H1 (cell line): ENCODE measurements around the gene KCNAB2. TPM values are rescaled to one million over a fixed set of nuclear protein-coding genes. Genes with fewer than 3 reads are reported as not detected.

ENCODE experiments used
- CTCF ChIA-PET: fragments of 300-600 bp; sonication (Branson Sonifier 250); formaldehyde crosslinking; loops from one replicate; lab custom pipeline; 2021; ENCODE audit not compliant: partially characterized antibody; lab: Charles Lee
- POLR2A ChIA-PET: fragments of 300-600 bp; sonication (Branson Sonifier 250); formaldehyde crosslinking; loops from one replicate; lab custom pipeline; 2021; ENCODE audit warnings: inconsistent platforms; ENCODE audit not compliant: partially characterized antibody; lab: Charles Lee
- DNase-seq, 2 experiments: peaks; one replicate each; pipeline versions ENCODE4 v3.0.0 to v3.0.0-alpha.2; 2010 to 2022; ENCODE audit warnings: low spot score in 2 of 2, low read depth in 1 of 2, mixed read lengths in 1 of 2
- FAIRE-seq: peaks from 2 replicates; lab custom pipeline; 2011; peaks lifted over from hg19 to GRCh38; lab: Jason Lieb, UNC
- H2AFZ ChIP-seq: 2 replicates; pipeline ENCODE4 v1.8.1; 2012; ENCODE audit warnings: low read length, inconsistent platforms
- H2AK5ac ChIP-seq: 2 replicates; pipeline ENCODE4 v1.6.1; 2013; ENCODE audit warnings: low read depth, low read length
- H2BK120ac ChIP-seq: replicated peaks from 2 replicates; pipeline ENCODE3; 2013; ENCODE audit warnings: low read depth, low read length, inconsistent platforms
- H2BK12ac ChIP-seq: 2 replicates; pipeline ENCODE4 v1.6.1; 2013; ENCODE audit warnings: low read depth, low read length
- H2BK15ac ChIP-seq: 2 replicates; pipeline ENCODE4 v1.6.1; 2013; ENCODE audit warnings: low read length
- H2BK20ac ChIP-seq: 2 replicates; pipeline ENCODE4 v1.6.1; 2013; ENCODE audit warnings: low read length
- H2BK5ac ChIP-seq: 2 replicates; pipeline ENCODE4 v1.6.1; 2013; ENCODE audit warnings: low read depth, low read length
- H3K14ac ChIP-seq: 2 replicates; pipeline ENCODE4 v1.6.1; 2013; ENCODE audit warnings: inconsistent platforms; ENCODE audit not compliant: insufficient read length
- H3K18ac ChIP-seq: 2 replicates; pipeline ENCODE4 v1.6.1; 2013; ENCODE audit warnings: low read length; ENCODE audit errors: extremely low read depth
- H3K23ac ChIP-seq: 2 replicates; pipeline ENCODE4 v1.6.1; 2013; ENCODE audit warnings: inconsistent platforms; ENCODE audit not compliant: insufficient read length
- H3K23me2 ChIP-seq: 2 replicates; pipeline ENCODE4 v1.6.1; 2013; ENCODE audit warnings: low read depth, low read length
- H3K27ac ChIP-seq: 2 replicates; pipeline ENCODE4 v1.6.1; 2011; ENCODE audit warnings: low read depth, low read length, inconsistent platforms
- H3K27me3 ChIP-seq, 4 experiments: replicated peaks in 1 of 4; 1 replicate in 1 of 4; 2 replicates in 3 of 4; pipeline versions ENCODE4 v1.6.1 to v1.8.1; 2011 to 2013; ENCODE audit warnings: low read length in 3 of 4, mild to moderate bottlenecking in 3 of 4, inconsistent platforms in 2 of 4, mixed read lengths in 2 of 4, moderate library complexity in 1 of 4; ENCODE audit not compliant: control insufficient read depth in 3 of 4, insufficient read depth in 3 of 4; ENCODE audit errors: extremely low read depth in 1 of 4
- H3K36me3 ChIP-seq, 4 experiments: 2 replicates each; pipeline versions ENCODE4 v1.6.1 to v1.8.1; 2011 to 2013; ENCODE audit warnings: mild to moderate bottlenecking in 4 of 4, low read length in 3 of 4, moderate library complexity in 2 of 4, control low read depth in 1 of 4, inconsistent platforms in 1 of 4; ENCODE audit not compliant: insufficient read depth in 4 of 4, control insufficient read depth in 2 of 4
- H3K4ac ChIP-seq: replicated peaks from 2 replicates; pipeline ENCODE3; 2013; ENCODE audit warnings: low read length, low read depth, mixed read lengths, inconsistent platforms; ENCODE audit not compliant: insufficient read length
- H3K4me1 ChIP-seq, 4 experiments: replicated peaks in 1 of 4; 1 replicate in 1 of 4; 2 replicates in 3 of 4; pipeline versions ENCODE4 v1.6.1 to v1.8.1; 2011 to 2013; ENCODE audit warnings: low read length in 3 of 4, inconsistent platforms in 2 of 4, mixed read lengths in 1 of 4; ENCODE audit not compliant: insufficient read depth in 4 of 4, control insufficient read depth in 3 of 4
- H3K4me2 ChIP-seq, 2 experiments: 2 replicates each; pipeline versions ENCODE4 v1.6.1 to v1.8.1; 2011 to 2013; ENCODE audit warnings: low read depth in 2 of 2, low read length in 2 of 2, control low read depth in 1 of 2, inconsistent platforms in 1 of 2, mild to moderate bottlenecking in 1 of 2; ENCODE audit not compliant: insufficient read depth in 1 of 2
- H3K4me3 ChIP-seq, 4 experiments: fragments of 200-600, 300-600 bp in 1 of 4; sonication (generic), shearing (Covaris generic), sonication (Bioruptor Twin) in 1 of 4; 2 replicates each; pipeline versions ENCODE4 v1.5.1 to v1.8.1; 2011 to 2016; ENCODE audit warnings: low read length in 4 of 4, low read depth in 3 of 4, control low read depth in 2 of 4, inconsistent platforms in 2 of 4, mild to moderate bottlenecking in 2 of 4, mixed read lengths in 1 of 4, moderate library complexity in 1 of 4; ENCODE audit not compliant: insufficient read depth in 2 of 4; ENCODE audit errors: extremely low read depth in 1 of 4
- H3K56ac ChIP-seq: replicated peaks from 2 replicates; pipeline ENCODE3; 2013; ENCODE audit warnings: low read depth, mild to moderate bottlenecking, mixed read lengths, low read length, inconsistent platforms; ENCODE audit not compliant: insufficient read length
- H3K79me1 ChIP-seq: 2 replicates; pipeline ENCODE4 v1.6.1; 2013; ENCODE audit warnings: low read depth, low read length, control low read depth
- H3K79me2 ChIP-seq, 2 experiments: 2 replicates each; pipeline versions ENCODE4 v1.6.1 to v1.8.1; 2012 to 2013; ENCODE audit warnings: low read length in 2 of 2, mild to moderate bottlenecking in 2 of 2, inconsistent platforms in 1 of 2; ENCODE audit not compliant: insufficient read depth in 2 of 2, control insufficient read depth in 1 of 2
- H3K9ac ChIP-seq, 4 experiments: replicated peaks in 1 of 4; 1 replicate in 1 of 4; 2 replicates in 3 of 4; pipeline versions ENCODE4 v1.6.1 to v1.8.1; 2011 to 2013; ENCODE audit warnings: low read depth in 3 of 4, low read length in 3 of 4, control low read depth in 2 of 4, mild to moderate bottlenecking in 2 of 4, moderate library complexity in 2 of 4, inconsistent platforms in 1 of 4; ENCODE audit errors: extremely low read depth in 1 of 4
- H3K9me3 ChIP-seq, 2 experiments: 2 replicates each; pipeline versions ENCODE4 v1.6.1 to v1.8.1; 2012 to 2013; ENCODE audit warnings: mild to moderate bottlenecking in 2 of 2, moderate library complexity in 2 of 2, control low read depth in 1 of 2, inconsistent platforms in 1 of 2, low read depth in 1 of 2, low read length in 1 of 2, mixed read lengths in 1 of 2; ENCODE audit not compliant: insufficient read depth in 2 of 2
- H4K20me1 ChIP-seq, 2 experiments: replicated peaks in 1 of 2; 2 replicates each; pipeline versions ENCODE3 to v1.8.1; 2011 to 2013; ENCODE audit warnings: inconsistent platforms in 2 of 2, low read length in 2 of 2, mild to moderate bottlenecking in 1 of 2; ENCODE audit not compliant: insufficient read depth in 2 of 2, control insufficient read depth in 1 of 2
- H4K5ac ChIP-seq: 2 replicates; pipeline ENCODE4 v1.6.1; 2013; ENCODE audit warnings: low read length, low read depth, mixed read lengths, inconsistent platforms; ENCODE audit not compliant: insufficient read length
- H4K8ac ChIP-seq: 2 replicates; pipeline ENCODE4 v1.8.0; 2013; ENCODE audit warnings: mild to moderate bottlenecking, moderate library complexity, low read length, inconsistent platforms; ENCODE audit not compliant: insufficient read depth; ENCODE audit errors: extremely low read depth
- H4K91ac ChIP-seq: replicated peaks from 2 replicates; pipeline ENCODE3; 2013; ENCODE audit warnings: low read length, mixed read lengths, inconsistent platforms; ENCODE audit not compliant: insufficient read length
- BACH1 ChIP-seq: IDR thresholded peaks from 2 replicates; pipeline ENCODE4 v1.6.1; 2012; ENCODE audit warnings: low read length, improper control_type of control experiment
- YY1 ChIP-seq: IDR thresholded peaks from 2 replicates; pipeline ENCODE4 v1.6.1; 2011; ENCODE audit warnings: low read depth, mild to moderate bottlenecking, low read length
- WGBS, 2 experiments: shearing (Covaris generic) in 1 of 2; methylation state at CpG; one replicate each; pipeline versions ENCODE4 v1.1.6 to v1.1.7; 2013 to 2015; ENCODE audit warnings: low lambda C conversion rate in 2 of 2, mixed read lengths in 2 of 2, inconsistent platforms in 1 of 2, low coverage in 1 of 2, missing lambda C conversion rate in 1 of 2; ENCODE audit not compliant: insufficient replicate concordance in 2 of 2, insufficient coverage in 1 of 2, insufficient read length in 1 of 2; ENCODE audit errors: extremely low coverage in 1 of 2, missing lambda C conversion rate in 1 of 2; 5-methylcytosine and 5-hydroxymethylcytosine counted together
- polyA plus RNA-seq, 7 experiments: library from polyadenylated mRNA; depleted of rRNA in 3 of 7; stranded (reverse) in 5 of 7; unstranded in 2 of 7; fragments of >200 nt in 5 of 7; fragments of 200-250 nt in 2 of 7; gene quantifications; 1 replicate in 5 of 7; 2 replicates in 1 of 7; 4 replicates in 1 of 7; pipeline versions ENCODE4 v1.2.1 to v1.2.3, GENCODE V29; 2011 to 2013; ENCODE audit warnings: missing spikeins in 2 of 7, mixed read lengths in 2 of 7
- total RNA-seq: library from RNA; stranded (reverse); fragmentation: NEBNext Ultra II Directional; extraction: Animal tissue kit (Norgen Biotek cat#: 25700); gene quantifications from 2 replicates; pipeline ENCODE4 v1.2.1, GENCODE V29; 2021

The KCNAB2 gene
- total and polyA plus RNA-seq, 2 of the 8 experiments (the other 6 are each of a cell fraction or from before 2014, with no cell fraction given): 4.5 to 7.0 TPM

DNA sequence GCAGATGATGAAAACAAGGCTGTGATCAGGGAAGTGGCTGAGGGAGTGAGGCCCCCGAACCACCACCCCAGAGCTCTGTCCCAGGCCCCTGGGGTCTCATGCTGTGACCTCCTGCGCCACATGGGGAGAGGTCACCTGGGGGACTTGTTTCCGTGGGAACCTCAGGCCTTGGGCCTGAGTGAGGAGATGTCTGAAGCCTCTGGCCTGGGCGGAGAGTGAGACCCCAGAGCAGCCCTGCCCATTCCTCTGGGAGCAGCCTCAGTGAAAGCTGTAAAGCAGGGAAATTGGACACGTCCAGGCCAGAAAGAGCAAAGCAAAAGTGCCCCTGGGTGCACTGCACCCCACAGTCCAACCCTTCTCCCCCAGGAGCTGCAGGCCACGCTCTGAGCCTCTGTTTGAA, 37.0 kb upstream of the KCNAB2 start:
- H3K27ac ChIP-seq: no peak overlapping the region
- no peak overlapping the region for H3K4me2 ChIP-seq
- FAIRE-seq (no peak), DNase-seq (no peak)
- no peak overlapping the region for H2AFZ ChIP-seq
- no peak overlapping the region for H3K9ac ChIP-seq
- no peak overlapping the region for H3K14ac ChIP-seq
- H2AK5ac ChIP-seq: no peak overlapping the region
- peaks cover 0 to 5% of the 10 kb centered on the region in 2 experiments for H4K20me1 ChIP-seq
- H3K4ac ChIP-seq: no peak overlapping the region
- H3K56ac ChIP-seq: no peak overlapping the region
- H3K23me2 ChIP-seq: peaks cover 4% of the 10 kb centered on the region; the same call in 1 of the 2 replicates
- no peak overlapping the region for H4K5ac ChIP-seq
- no peak overlapping the region for H3K18ac ChIP-seq
- no peak overlapping the region for H2BK15ac ChIP-seq
- H3K36me3 ChIP-seq: no peaks in the 10 kb centered on the region
- H2BK120ac ChIP-seq: no peak overlapping the region
- H2BK20ac ChIP-seq: no peak overlapping the region
- no peak overlapping the region for H4K91ac ChIP-seq
- CTCF ChIA-PET: interaction anchor here (1.5 kb wide), 1 partner anchor 44 kb away, joined by 3 read pairs; no protein-coding TSS in a partner anchor
- no peak overlapping the region for H3K4me3 ChIP-seq
- H3K79me1 ChIP-seq: no peaks in the 10 kb centered on the region
- no peaks in the 10 kb centered on the region for H3K9me3 ChIP-seq
- 0 out of 7 replicates have a peak, but pooled peaks cover 0 to 3% (median 0%) of the 10 kb centered on the region in 4 experiments for H3K4me1 ChIP-seq
- H4K8ac ChIP-seq: no peak overlapping the region
- no peaks in the 10 kb centered on the region for H3K79me2 ChIP-seq
- H2BK12ac ChIP-seq: no peak overlapping the region
- H3K23ac ChIP-seq: no peak overlapping the region
- 85% methylated on average over 5 of the region's 6 CpGs; no CpG with 5 or more reads in 1 of the 2 experiments for WGBS, 2 experiments
- H2BK5ac ChIP-seq: no peak overlapping the region
- H3K27me3 ChIP-seq: no peaks in the 10 kb centered on the region
- POLR2A ChIA-PET: no interaction called here
- no peak for TF ChIP-seq BACH1
- TF ChIP-seq YY1: no peak
